ENCODE results near the gene MYO5B. TPM values are rescaled to one million over a fixed set of nuclear protein-coding genes. Genes with fewer than 3 reads are reported as not detected.
A peak's percentile ranks its signal among the peaks of the same experiment; 100 is the strongest.
"Not testable (repeated sequence)": the region's sequence is repeated elsewhere in the genome, so short reads cannot be mapped to it uniquely, and the experiment has no call there.

Gene MYO5B
- total RNA-seq, 2 donors from 2014 or later: 0.12 to 0.39 TPM

GRCh38 chr18:50099725-50100407 is 95.1 kb downstream of the MYO5B start:
- peak; percentile 53 to 82 for ATAC-seq (replicated peaks in 1 of 2)
- H3K27me3 Mint-ChIP-seq (ENCODE audit: low read depth): peaks cover 43% of the 10 kb centered on the region
- DNase-seq: peak in 1 of 2 donors; percentile 3
- no peak overlapping the region for H3K4me3 Mint-ChIP-seq
- H3K36me3 Mint-ChIP-seq (ENCODE audit: insufficient read depth in 2 of 2): no peaks in the 10 kb centered on the region
- no peak overlapping the region for H3K27ac Mint-ChIP-seq
- peaks cover 0 to 3% of the 10 kb centered on the region in 2 donors for H3K9me3 Mint-ChIP-seq
- no peaks in the 10 kb centered on the region for H3K4me1 Mint-ChIP-seq (ENCODE audit: low read depth)

- Mint-ChIP-seq H3K36me3 (ENCODE audit: insufficient read depth in 2 of 2) (no peaks in the 10 kb centered on the region), H3K4me1 (ENCODE audit: low read depth) (no peaks in the 10 kb centered on the region), H3K9me3 (peaks cover 0 to 3% of the 10 kb centered on the region in 2 donors), H3K4me3 (no peak overlapping the region), H3K27ac (no peak overlapping the region), H3K27me3 (ENCODE audit: low read depth) (peaks cover 51% of the 10 kb centered on the region)
- no peak for DNase-seq
- ATAC-seq (replicated peaks in 1 of 2): peak; percentile 32 to 51
Measured at GRCh38 chr18:50097702-50098101, 97.2 kb downstream of the MYO5B start.

- Mint-ChIP-seq H3K4me3 (no peak overlapping the region), H3K27ac (no peak overlapping the region), H3K36me3 (ENCODE audit: insufficient read depth in 2 of 2) (no peaks in the 10 kb centered on the region), H3K4me1 (ENCODE audit: low read depth) (no peaks in the 10 kb centered on the region), H3K27me3 (ENCODE audit: low read depth) (peaks cover 51% of the 10 kb centered on the region), H3K9me3 (peaks cover 0 to 1% of the 10 kb centered on the region in 2 donors)
- ATAC-seq (replicated peaks in 1 of 2) (no peak), DNase-seq (no peak)
Measured at GRCh38 chr18:50096766-50097435, 98.0 kb downstream of the MYO5B start.

GRCh38 chr18:50094786-50095185 is 100.2 kb downstream of the MYO5B start:
- H3K4me3 Mint-ChIP-seq; ATAC-seq (replicated peaks in 1 of 2); H3K27ac Mint-ChIP-seq; H3K4me1 Mint-ChIP-seq (ENCODE audit: low read depth); H3K9me3 Mint-ChIP-seq; H3K36me3 Mint-ChIP-seq (ENCODE audit: insufficient read depth in 2 of 2); DNase-seq: not testable (repeated sequence)
- peaks cover 59% of the 10 kb centered on the region for H3K27me3 Mint-ChIP-seq (ENCODE audit: low read depth)

GRCh38 chr18:50094221-50094773 is 100.7 kb downstream of the MYO5B start:
- ATAC-seq (replicated peaks in 1 of 2) (no peak), DNase-seq (no peak)
- H3K4me3 Mint-ChIP-seq: no peak overlapping the region
- no peaks in the 10 kb centered on the region for H3K4me1 Mint-ChIP-seq (ENCODE audit: low read depth)
- H3K27me3 Mint-ChIP-seq (ENCODE audit: low read depth): peaks cover 59% of the 10 kb centered on the region
- no peaks in the 10 kb centered on the region for H3K9me3 Mint-ChIP-seq
- no peak overlapping the region for H3K27ac Mint-ChIP-seq
- no peaks in the 10 kb centered on the region for H3K36me3 Mint-ChIP-seq (ENCODE audit: insufficient read depth in 2 of 2)

GRCh38 chr18:50093366-50094064 is 101.4 kb downstream of the MYO5B start:
- Mint-ChIP-seq H3K27ac (no peak overlapping the region), H3K4me1 (ENCODE audit: low read depth) (no peaks in the 10 kb centered on the region), H3K36me3 (ENCODE audit: insufficient read depth in 2 of 2) (no peaks in the 10 kb centered on the region), H3K27me3 (ENCODE audit: low read depth) (peaks cover 53% of the 10 kb centered on the region), H3K9me3 (no peaks in the 10 kb centered on the region), H3K4me3 (no peak overlapping the region)
- no peak for DNase-seq
- no peak for ATAC-seq (replicated peaks in 1 of 2)

GRCh38 chr18:50092245-50092805 is 102.6 kb downstream of the MYO5B start:
- Mint-ChIP-seq H3K27ac (no peak overlapping the region), H3K4me3 (no peak overlapping the region), H3K9me3 (no peaks in the 10 kb centered on the region), H3K36me3 (ENCODE audit: insufficient read depth in 2 of 2) (no peaks in the 10 kb centered on the region), H3K4me1 (ENCODE audit: low read depth) (no peaks in the 10 kb centered on the region), H3K27me3 (ENCODE audit: low read depth) (peaks cover 53% of the 10 kb centered on the region)
- ATAC-seq (replicated peaks in 1 of 2) (no peak), DNase-seq (no peak)

GRCh38 chr18:50091509-50092244 is 103.3 kb downstream of the MYO5B start:
- no peak for ATAC-seq (replicated peaks in 1 of 2)
- Mint-ChIP-seq H3K36me3 (ENCODE audit: insufficient read depth in 2 of 2) (no peaks in the 10 kb centered on the region), H3K4me1 (ENCODE audit: low read depth) (no peaks in the 10 kb centered on the region), H3K4me3 (no peak overlapping the region), H3K27ac (no peak overlapping the region), H3K27me3 (ENCODE audit: low read depth) (peaks cover 46% of the 10 kb centered on the region), H3K9me3 (no peaks in the 10 kb centered on the region)
- no peak for DNase-seq

GRCh38 chr18:50090370-50091312 is 104.3 kb downstream of the MYO5B start:
- Mint-ChIP-seq H3K4me3 (no peak overlapping the region), H3K27me3 (ENCODE audit: low read depth) (peaks cover 38% of the 10 kb centered on the region), H3K4me1 (ENCODE audit: low read depth) (no peaks in the 10 kb centered on the region), H3K36me3 (ENCODE audit: insufficient read depth in 2 of 2) (no peaks in the 10 kb centered on the region), H3K27ac (no peak overlapping the region), H3K9me3 (peaks cover under 1 to 1% of the 10 kb centered on the region in 2 donors)
- no peak for DNase-seq
- no peak for ATAC-seq (replicated peaks in 1 of 2)

- H3K27ac Mint-ChIP-seq: no peak overlapping the region
- H3K4me3 Mint-ChIP-seq: no peak overlapping the region
- H3K9me3 Mint-ChIP-seq: peaks cover 1% of the 10 kb centered on the region in 2 donors
- no peaks in the 10 kb centered on the region for H3K4me1 Mint-ChIP-seq (ENCODE audit: low read depth)
- ATAC-seq (replicated peaks in 1 of 2) (no peak), DNase-seq (no peak)
- peaks cover 38% of the 10 kb centered on the region for H3K27me3 Mint-ChIP-seq (ENCODE audit: low read depth)
- H3K36me3 Mint-ChIP-seq (ENCODE audit: insufficient read depth in 2 of 2): no peaks in the 10 kb centered on the region
Measured at GRCh38 chr18:50089702-50090101, 105.2 kb downstream of the MYO5B start.

- Mint-ChIP-seq H3K4me1 (ENCODE audit: low read depth) (no peaks in the 10 kb centered on the region), H3K36me3 (ENCODE audit: insufficient read depth in 2 of 2) (no peaks in the 10 kb centered on the region), H3K9me3 (peaks cover 1% of the 10 kb centered on the region in 2 donors), H3K27ac (no peak overlapping the region), H3K4me3 (no peak overlapping the region), H3K27me3 (ENCODE audit: low read depth) (peaks cover 36% of the 10 kb centered on the region)
- no peak for DNase-seq
- ATAC-seq (replicated peaks in 1 of 2): no peak
Measured at GRCh38 chr18:50083708-50084107, 111.2 kb downstream of the MYO5B start.
